ENCODE measurements around the gene CTPS1. TPM values are rescaled to one million over a fixed set of nuclear protein-coding genes. Genes with fewer than 3 reads are reported as not detected.

Gene CTPS1
- total RNA-seq, 1 donor from 2014 or later = 25.6 TPM

- peaks cover 29% of the 10 kb centered on the region for H3K4me1 Mint-ChIP-seq (ENCODE audit: unreplicated experiment)
- H3K9me3 Mint-ChIP-seq (ENCODE audit: unreplicated experiment) = no peaks in the 10 kb centered on the region
- no peak for TF ChIP-seq CTCF (IDR thresholded peaks at IDR 0.05)
- peak overlapping the region; percentile 54 for H3K27ac Mint-ChIP-seq (ENCODE audit: unreplicated experiment)
- DNase-seq (ENCODE audit: extremely low spot score, unreplicated experiment) = no peak
- no peaks in the 10 kb centered on the region for H3K36me3 Mint-ChIP-seq (ENCODE audit: unreplicated experiment)
- H3K27me3 Mint-ChIP-seq (ENCODE audit: unreplicated experiment) = no peaks in the 10 kb centered on the region
- peak overlapping the region; percentile 20 for H3K4me3 Mint-ChIP-seq (ENCODE audit: unreplicated experiment)
Observed at GRCh38 chr1:40976952-40977690, 2.4 kb upstream of the CTPS1 start.

- TF ChIP-seq CTCF (IDR thresholded peaks at IDR 0.05) = no peak
- no peak overlapping the region for H3K4me3 Mint-ChIP-seq (ENCODE audit: unreplicated experiment)
- H3K9me3 Mint-ChIP-seq (ENCODE audit: unreplicated experiment) = no peaks in the 10 kb centered on the region
- H3K27me3 Mint-ChIP-seq (ENCODE audit: unreplicated experiment) = no peaks in the 10 kb centered on the region
- no peaks in the 10 kb centered on the region for H3K36me3 Mint-ChIP-seq (ENCODE audit: unreplicated experiment)
- DNase-seq (ENCODE audit: extremely low spot score, unreplicated experiment) = no peak
- no peak overlapping the region for H3K27ac Mint-ChIP-seq (ENCODE audit: unreplicated experiment)
- H3K4me1 Mint-ChIP-seq (ENCODE audit: unreplicated experiment) = peaks cover 35% of the 10 kb centered on the region
Observed at GRCh38 chr1:40977716-40978115, 1.8 kb upstream of the CTPS1 start.

- no peak for DNase-seq (ENCODE audit: extremely low spot score, unreplicated experiment)
- Mint-ChIP-seq H3K9me3 (ENCODE audit: unreplicated experiment) (no peaks in the 10 kb centered on the region), H3K27me3 (ENCODE audit: unreplicated experiment) (no peaks in the 10 kb centered on the region), H3K4me1 (ENCODE audit: unreplicated experiment) (peaks cover 39% of the 10 kb centered on the region), H3K27ac (ENCODE audit: unreplicated experiment) (peak overlapping the region; percentile 98), H3K36me3 (ENCODE audit: unreplicated experiment) (peaks cover 2% of the 10 kb centered on the region), H3K4me3 (ENCODE audit: unreplicated experiment) (peak overlapping the region; percentile 84)
- no peak for TF ChIP-seq CTCF (IDR thresholded peaks at IDR 0.05)
Observed at GRCh38 chr1:40978886-40979240, 633 bp upstream of the CTPS1 start.

GRCh38 chr1:40980068-40980452 is 564 bp downstream of the CTPS1 start:
- DNase-seq (ENCODE audit: extremely low spot score, unreplicated experiment) = no peak
- Mint-ChIP-seq H3K4me1 (ENCODE audit: unreplicated experiment) (peaks cover 39% of the 10 kb centered on the region), H3K4me3 (ENCODE audit: unreplicated experiment) (peak overlapping the region; percentile 88), H3K27me3 (ENCODE audit: unreplicated experiment) (no peaks in the 10 kb centered on the region), H3K9me3 (ENCODE audit: unreplicated experiment) (no peaks in the 10 kb centered on the region), H3K36me3 (ENCODE audit: unreplicated experiment) (peaks cover 6% of the 10 kb centered on the region), H3K27ac (ENCODE audit: unreplicated experiment) (peak overlapping the region; percentile 74)
- TF ChIP-seq CTCF (IDR thresholded peaks at IDR 0.05) = no peak

GRCh38 chr1:40980453-40981121 is 1.1 kb downstream of the CTPS1 start:
- peaks cover 6% of the 10 kb centered on the region for H3K36me3 Mint-ChIP-seq (ENCODE audit: unreplicated experiment)
- H3K27me3 Mint-ChIP-seq (ENCODE audit: unreplicated experiment) = no peaks in the 10 kb centered on the region
- peak overlapping the region; percentile 88 for H3K4me3 Mint-ChIP-seq (ENCODE audit: unreplicated experiment)
- peaks cover 39% of the 10 kb centered on the region for H3K4me1 Mint-ChIP-seq (ENCODE audit: unreplicated experiment)
- H3K27ac Mint-ChIP-seq (ENCODE audit: unreplicated experiment) = peak overlapping the region; percentile 74
- no peak for TF ChIP-seq CTCF (IDR thresholded peaks at IDR 0.05)
- no peak for DNase-seq (ENCODE audit: extremely low spot score, unreplicated experiment)
- H3K9me3 Mint-ChIP-seq (ENCODE audit: unreplicated experiment) = no peaks in the 10 kb centered on the region

All from osteocyte (in vitro differentiated cells).